ENCODE data around the gene ECHDC3. TPM values are rescaled to one million over a fixed set of nuclear protein-coding genes. Genes with fewer than 3 reads are reported as not detected.

ECHDC3 gene
- total RNA-seq, 1 experiment from 2014 or later: 13.0 TPM

DNA sequence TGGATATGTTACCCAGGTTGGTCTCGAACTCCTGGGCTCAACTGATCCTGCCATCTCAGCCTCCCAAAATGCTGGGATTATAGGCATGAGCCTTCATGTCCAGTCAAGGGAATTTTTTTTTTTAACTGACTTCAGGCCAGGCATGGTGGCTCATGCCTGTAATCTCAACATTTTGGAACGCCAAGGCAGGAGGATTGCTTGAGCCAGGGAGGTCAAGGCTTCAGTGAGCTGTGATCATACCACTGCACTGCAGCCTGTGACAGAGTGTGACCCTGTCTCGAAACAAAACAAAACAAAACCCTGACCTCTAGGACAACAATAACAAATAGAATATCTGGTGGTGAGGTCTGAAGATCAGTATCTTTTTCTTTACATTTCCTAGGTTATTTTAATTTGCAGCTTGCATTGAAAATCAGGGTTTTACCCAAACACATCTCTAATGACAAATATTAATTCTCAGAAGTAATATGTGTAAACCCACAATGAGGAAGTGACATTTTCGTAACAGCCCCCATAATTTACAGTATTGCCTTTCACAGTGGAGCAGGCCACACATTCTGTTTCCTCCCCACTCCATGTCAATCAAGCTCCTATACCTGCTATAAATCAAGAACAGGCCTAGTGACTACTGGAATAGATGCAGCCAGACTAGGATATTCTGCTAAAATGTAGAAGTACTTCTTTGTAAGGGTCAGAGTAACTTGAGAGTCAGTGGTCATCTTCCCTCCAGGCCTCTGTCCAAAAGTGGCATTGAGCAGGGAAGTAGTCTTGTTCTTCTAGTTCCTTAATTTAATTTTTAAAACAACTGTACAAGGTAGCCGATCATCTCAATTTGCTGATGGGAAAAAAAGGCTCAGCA, 43.3 kb upstream of the ECHDC3 start:
- no peak overlapping the region for H3K9ac ChIP-seq (ENCODE audit: low read length)
- no peak for TF ChIP-seq FOSL1 (IDR thresholded peaks at IDR 0.05; ENCODE audit: low read depth)
- no peak for TF ChIP-seq POLR2A (IDR thresholded peaks at IDR 0.05; ENCODE audit: borderline replicate concordance, extremely low read depth, insufficient read depth, insufficient read length)
- TF ChIP-seq CEBPB (IDR thresholded peaks at IDR 0.05; ENCODE audit: low read depth): no peak
- no peak for TF ChIP-seq CBX3 (IDR thresholded peaks at IDR 0.05; ENCODE audit: low read depth)
- no peak for TF ChIP-seq SP1 (IDR thresholded peaks at IDR 0.05; ENCODE audit: low read depth)
- TF ChIP-seq, protein P1, sequence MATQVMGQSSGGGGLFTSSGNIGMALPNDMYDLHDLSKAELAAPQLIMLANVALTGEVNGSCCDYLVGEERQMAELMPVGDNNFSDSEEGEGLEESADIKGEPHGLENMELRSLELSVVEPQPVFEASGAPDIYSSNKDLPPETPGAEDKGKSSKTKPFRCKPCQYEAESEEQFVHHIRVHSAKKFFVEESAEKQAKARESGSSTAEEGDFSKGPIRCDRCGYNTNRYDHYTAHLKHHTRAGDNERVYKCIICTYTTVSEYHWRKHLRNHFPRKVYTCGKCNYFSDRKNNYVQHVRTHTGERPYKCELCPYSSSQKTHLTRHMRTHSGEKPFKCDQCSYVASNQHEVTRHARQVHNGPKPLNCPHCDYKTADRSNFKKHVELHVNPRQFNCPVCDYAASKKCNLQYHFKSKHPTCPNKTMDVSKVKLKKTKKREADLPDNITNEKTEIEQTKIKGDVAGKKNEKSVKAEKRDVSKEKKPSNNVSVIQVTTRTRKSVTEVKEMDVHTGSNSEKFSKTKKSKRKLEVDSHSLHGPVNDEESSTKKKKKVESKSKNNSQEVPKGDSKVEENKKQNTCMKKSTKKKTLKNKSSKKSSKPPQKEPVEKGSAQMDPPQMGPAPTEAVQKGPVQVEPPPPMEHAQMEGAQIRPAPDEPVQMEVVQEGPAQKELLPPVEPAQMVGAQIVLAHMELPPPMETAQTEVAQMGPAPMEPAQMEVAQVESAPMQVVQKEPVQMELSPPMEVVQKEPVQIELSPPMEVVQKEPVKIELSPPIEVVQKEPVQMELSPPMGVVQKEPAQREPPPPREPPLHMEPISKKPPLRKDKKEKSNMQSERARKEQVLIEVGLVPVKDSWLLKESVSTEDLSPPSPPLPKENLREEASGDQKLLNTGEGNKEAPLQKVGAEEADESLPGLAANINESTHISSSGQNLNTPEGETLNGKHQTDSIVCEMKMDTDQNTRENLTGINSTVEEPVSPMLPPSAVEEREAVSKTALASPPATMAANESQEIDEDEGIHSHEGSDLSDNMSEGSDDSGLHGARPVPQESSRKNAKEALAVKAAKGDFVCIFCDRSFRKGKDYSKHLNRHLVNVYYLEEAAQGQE (IDR thresholded peaks at IDR 0.05; ENCODE audit: low read depth): no peak
- TF ChIP-seq, protein P2, sequence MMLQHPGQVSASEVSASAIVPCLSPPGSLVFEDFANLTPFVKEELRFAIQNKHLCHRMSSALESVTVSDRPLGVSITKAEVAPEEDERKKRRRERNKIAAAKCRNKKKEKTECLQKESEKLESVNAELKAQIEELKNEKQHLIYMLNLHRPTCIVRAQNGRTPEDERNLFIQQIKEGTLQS (IDR thresholded peaks at IDR 0.05): no peak
- no peak for TF ChIP-seq EZH2phosphoT487 (IDR thresholded peaks at IDR 0.05; ENCODE audit: borderline replicate concordance)
- no peak for TF ChIP-seq ZFX (IDR thresholded peaks at IDR 0.05)
- TF ChIP-seq SRF (IDR thresholded peaks at IDR 0.05; ENCODE audit: low read depth): no peak
- no peak for TF ChIP-seq ZNF274 (IDR thresholded peaks at IDR 0.05; ENCODE audit: low read depth, low read length)
- no peak for TF ChIP-seq ELF1 (IDR thresholded peaks at IDR 0.05; ENCODE audit: borderline replicate concordance, low read depth)
- no peak for TF ChIP-seq RAD21 (IDR thresholded peaks at IDR 0.05; ENCODE audit: low read depth)
- no peak for TF ChIP-seq TCF7L2 (IDR thresholded peaks at IDR 0.05; ENCODE audit: borderline replicate concordance, extremely low read depth, insufficient read depth, insufficient read length)
- TF ChIP-seq EGR1 (IDR thresholded peaks at IDR 0.05; ENCODE audit: low read depth): no peak
- no peak for TF ChIP-seq JUND (IDR thresholded peaks at IDR 0.05)
- TF ChIP-seq ZBTB33 (IDR thresholded peaks at IDR 0.05; ENCODE audit: extremely low read depth, insufficient replicate concordance, low read length): no peak
- TF ChIP-seq SIN3A (IDR thresholded peaks at IDR 0.05; ENCODE audit: low read depth): no peak
- TF ChIP-seq MAX (IDR thresholded peaks at IDR 0.05): no peak
- H3K4me1 ChIP-seq (ENCODE audit: control insufficient read depth in 1 of 2, insufficient read depth in 2 of 2, low read length in 2 of 2): 0 out of 4 replicates have a peak, but pooled peaks cover 0 to 7% of the 10 kb centered on the region in 2 experiments
- H3K9me3 ChIP-seq (ENCODE audit: control insufficient read depth in 1 of 2, insufficient read depth in 1 of 2, low read depth in 1 of 2, low read length in 2 of 2): no peaks in the 10 kb centered on the region
- H3K27ac ChIP-seq (ENCODE audit: low read depth, low read length): no peak overlapping the region
- no peak overlapping the region for H2AFZ ChIP-seq (ENCODE audit: low read depth, low read length, poor library complexity, severe bottlenecking)
- RAD21 ChIA-PET (ENCODE audit: low non-redundant PET in 1 of 2, low total read pairs in 2 of 2, uncharacterized antibody in 2 of 2, unreplicated experiment in 2 of 2): no interaction called here
- DNase-seq (ENCODE audit: low read depth, low spot score): no peak
- no peak for ATAC-seq
- no peak overlapping the region for H3K4me3 ChIP-seq (replicated peaks in 1 of 2; ENCODE audit: low read depth in 1 of 2, low read length in 2 of 2)
- H3K27me3 ChIP-seq (ENCODE audit: insufficient read depth, low read length): no peaks in the 10 kb centered on the region
- BruUV-seq (replicated peaks): no TSS peak
- H3K4me2 ChIP-seq (ENCODE audit: low read length): no peak overlapping the region
- intact Hi-C loops (cut with micrococcal nuclease): no loop called here
- H3K9me2 ChIP-seq (ENCODE audit: insufficient read depth): no peaks in the 10 kb centered on the region
- CTCF ChIA-PET: no interaction called here
- H3K36me3 ChIP-seq (ENCODE audit: control insufficient read depth in 1 of 2, insufficient read depth in 2 of 2, low read length in 2 of 2): no peaks in the 10 kb centered on the region
- no peaks in the 10 kb centered on the region for H4K20me1 ChIP-seq (ENCODE audit: insufficient read depth)
- H3K79me2 ChIP-seq (ENCODE audit: insufficient read depth, low read length): no peaks in the 10 kb centered on the region
- POLR2A ChIA-PET: no interaction called here
